ENCODE results near the gene RUFY1.

DNA sequence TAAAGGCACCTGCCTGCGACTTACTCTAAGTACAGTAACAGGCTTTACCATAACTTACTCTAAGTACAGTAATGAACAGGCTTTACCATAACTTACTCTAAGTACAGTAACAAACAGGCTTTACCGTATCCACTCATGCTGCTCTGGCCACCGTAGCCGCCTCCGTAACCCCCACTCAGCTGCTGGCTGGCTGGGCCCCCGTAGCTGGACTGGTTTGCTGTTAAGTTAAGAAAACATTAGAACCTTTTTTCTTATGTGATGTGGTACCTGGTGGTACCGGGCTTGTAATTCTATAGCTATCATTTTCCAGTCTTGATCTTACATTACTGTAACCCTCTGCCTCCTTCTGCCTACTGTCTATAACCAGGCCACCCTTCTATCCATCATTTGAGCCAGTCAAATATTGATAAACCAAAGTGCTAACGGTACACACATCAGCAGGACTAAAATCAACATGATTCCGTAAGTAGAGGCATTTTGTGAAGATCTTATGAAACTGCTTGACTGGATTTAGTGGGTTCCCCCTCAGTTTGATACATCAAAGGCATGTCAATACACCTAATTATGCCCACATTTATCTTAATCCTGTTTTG lies 65.7 kb downstream of the RUFY1 start:
- TF ChIP-seq, protein P1, sequence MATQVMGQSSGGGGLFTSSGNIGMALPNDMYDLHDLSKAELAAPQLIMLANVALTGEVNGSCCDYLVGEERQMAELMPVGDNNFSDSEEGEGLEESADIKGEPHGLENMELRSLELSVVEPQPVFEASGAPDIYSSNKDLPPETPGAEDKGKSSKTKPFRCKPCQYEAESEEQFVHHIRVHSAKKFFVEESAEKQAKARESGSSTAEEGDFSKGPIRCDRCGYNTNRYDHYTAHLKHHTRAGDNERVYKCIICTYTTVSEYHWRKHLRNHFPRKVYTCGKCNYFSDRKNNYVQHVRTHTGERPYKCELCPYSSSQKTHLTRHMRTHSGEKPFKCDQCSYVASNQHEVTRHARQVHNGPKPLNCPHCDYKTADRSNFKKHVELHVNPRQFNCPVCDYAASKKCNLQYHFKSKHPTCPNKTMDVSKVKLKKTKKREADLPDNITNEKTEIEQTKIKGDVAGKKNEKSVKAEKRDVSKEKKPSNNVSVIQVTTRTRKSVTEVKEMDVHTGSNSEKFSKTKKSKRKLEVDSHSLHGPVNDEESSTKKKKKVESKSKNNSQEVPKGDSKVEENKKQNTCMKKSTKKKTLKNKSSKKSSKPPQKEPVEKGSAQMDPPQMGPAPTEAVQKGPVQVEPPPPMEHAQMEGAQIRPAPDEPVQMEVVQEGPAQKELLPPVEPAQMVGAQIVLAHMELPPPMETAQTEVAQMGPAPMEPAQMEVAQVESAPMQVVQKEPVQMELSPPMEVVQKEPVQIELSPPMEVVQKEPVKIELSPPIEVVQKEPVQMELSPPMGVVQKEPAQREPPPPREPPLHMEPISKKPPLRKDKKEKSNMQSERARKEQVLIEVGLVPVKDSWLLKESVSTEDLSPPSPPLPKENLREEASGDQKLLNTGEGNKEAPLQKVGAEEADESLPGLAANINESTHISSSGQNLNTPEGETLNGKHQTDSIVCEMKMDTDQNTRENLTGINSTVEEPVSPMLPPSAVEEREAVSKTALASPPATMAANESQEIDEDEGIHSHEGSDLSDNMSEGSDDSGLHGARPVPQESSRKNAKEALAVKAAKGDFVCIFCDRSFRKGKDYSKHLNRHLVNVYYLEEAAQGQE (IDR thresholded peaks at IDR 0.05; ENCODE audit: low read depth, low read length): no peak
- TF ChIP-seq, protein P2, sequence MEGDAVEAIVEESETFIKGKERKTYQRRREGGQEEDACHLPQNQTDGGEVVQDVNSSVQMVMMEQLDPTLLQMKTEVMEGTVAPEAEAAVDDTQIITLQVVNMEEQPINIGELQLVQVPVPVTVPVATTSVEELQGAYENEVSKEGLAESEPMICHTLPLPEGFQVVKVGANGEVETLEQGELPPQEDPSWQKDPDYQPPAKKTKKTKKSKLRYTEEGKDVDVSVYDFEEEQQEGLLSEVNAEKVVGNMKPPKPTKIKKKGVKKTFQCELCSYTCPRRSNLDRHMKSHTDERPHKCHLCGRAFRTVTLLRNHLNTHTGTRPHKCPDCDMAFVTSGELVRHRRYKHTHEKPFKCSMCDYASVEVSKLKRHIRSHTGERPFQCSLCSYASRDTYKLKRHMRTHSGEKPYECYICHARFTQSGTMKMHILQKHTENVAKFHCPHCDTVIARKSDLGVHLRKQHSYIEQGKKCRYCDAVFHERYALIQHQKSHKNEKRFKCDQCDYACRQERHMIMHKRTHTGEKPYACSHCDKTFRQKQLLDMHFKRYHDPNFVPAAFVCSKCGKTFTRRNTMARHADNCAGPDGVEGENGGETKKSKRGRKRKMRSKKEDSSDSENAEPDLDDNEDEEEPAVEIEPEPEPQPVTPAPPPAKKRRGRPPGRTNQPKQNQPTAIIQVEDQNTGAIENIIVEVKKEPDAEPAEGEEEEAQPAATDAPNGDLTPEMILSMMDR (IDR thresholded peaks at IDR 0.05): no peak
